Neural cell (in vitro differentiated cells): ENCODE measurements around the gene CITED1. TPM values are rescaled to one million over a fixed set of nuclear protein-coding genes. Genes with fewer than 3 reads are reported as not detected.

ENCODE experiments used
- H2AFZ ChIP-seq: fragments of 200-600, 300-800 bp; sonication (generic), shearing (Covaris generic); 2 replicates; pipeline ENCODE4 v1.6.0; 2014; ENCODE audit warnings: low read depth, mild to moderate bottlenecking, antibody characterized with exemption, low read length, moderate library complexity
- H3F3A ChIP-seq: fragments of 200-600 bp; shearing (Covaris generic); 2 replicates; pipeline ENCODE4 v1.6.1; 2016; ENCODE audit warnings: mild to moderate bottlenecking, moderate library complexity, mixed read lengths, antibody characterized with exemption, low read length; ENCODE audit not compliant: insufficient read depth, poor library complexity, severe bottlenecking
- H3K27ac ChIP-seq: fragments of 200-600, 300-800 bp; sonication (generic), shearing (Covaris generic); 2 replicates; pipeline ENCODE4 v1.5.1; 2014; ENCODE audit warnings: mild to moderate bottlenecking, low read length, moderate library complexity
- H3K27me3 ChIP-seq: fragments of 300-800, 200-600 bp; sonication (generic), shearing (Covaris generic); 2 replicates; pipeline ENCODE4 v1.6.0; 2014; ENCODE audit warnings: mild to moderate bottlenecking, low read depth, low read length, moderate library complexity; ENCODE audit not compliant: insufficient read depth
- H3K36me3 ChIP-seq: fragments of 300-800, 200-600 bp; sonication (generic), shearing (Covaris generic); 2 replicates; pipeline ENCODE4 v1.5.1; 2014; ENCODE audit warnings: mild to moderate bottlenecking, antibody characterized with exemption, low read length, moderate library complexity; ENCODE audit not compliant: insufficient read depth
- H3K4me2 ChIP-seq: fragments of 300-800, 200-600 bp; sonication (generic), shearing (Covaris generic); 2 replicates; pipeline ENCODE4 v1.6.0; 2014; ENCODE audit warnings: mild to moderate bottlenecking, low read length
- H3K4me3 ChIP-seq: fragments of 300-800, 200-600 bp; sonication (generic), shearing (Covaris generic); 2 replicates; pipeline ENCODE4 v1.5.1; 2014; ENCODE audit warnings: mild to moderate bottlenecking, low read length, moderate library complexity
- H3K79me2 ChIP-seq: fragments of 200-600 bp; shearing (Covaris generic); replicated peaks from 2 replicates; pipeline ENCODE4 v1.6.0; 2014; ENCODE audit warnings: mild to moderate bottlenecking, low read length, moderate library complexity; ENCODE audit not compliant: insufficient read depth
- H3K9ac ChIP-seq: fragments of 300-800, 200-600 bp; sonication (generic), shearing (Covaris generic); 2 replicates; pipeline ENCODE4 v1.6.1; 2016; ENCODE audit warnings: mild to moderate bottlenecking, low read length, mixed read lengths
- H3K9me2 ChIP-seq: fragments of 200-600 bp; shearing (Covaris generic); 2 replicates; pipeline ENCODE4 v1.6.1; 2016; ENCODE audit warnings: mild to moderate bottlenecking, low read length, mixed read lengths; ENCODE audit not compliant: insufficient read depth
- H3K9me3 ChIP-seq: fragments of 200-600, 300-800 bp; sonication (generic), shearing (Covaris generic); 2 replicates; pipeline ENCODE4 v1.6.1; 2016; ENCODE audit warnings: mild to moderate bottlenecking, mixed run types, low read length, moderate library complexity, mixed read lengths
- H4K20me1 ChIP-seq: fragments of 200-600 bp; shearing (Covaris generic); 2 replicates; pipeline ENCODE4 v1.6.1; 2016; ENCODE audit warnings: mild to moderate bottlenecking, mixed run types; ENCODE audit not compliant: insufficient read depth
- EP300 ChIP-seq: fragments of 450-650 bp; conservative IDR thresholded peaks from 2 replicates; pipeline ENCODE4 v1.6.1; 2014; ENCODE audit warnings: antibody characterized with exemption, mild to moderate bottlenecking, moderate library complexity; ENCODE audit not compliant: poor library complexity, severe bottlenecking
- EZH2 ChIP-seq: fragments of 200-600, 300-800 bp; shearing (Covaris generic), sonication (generic); IDR thresholded peaks from 2 replicates; pipeline ENCODE4 v1.6.1; 2014; ENCODE audit warnings: antibody characterized with exemption, low read length, borderline replicate concordance, mild to moderate bottlenecking; ENCODE audit not compliant: insufficient read depth, poor library complexity, severe bottlenecking
- MXI1 ChIP-seq: fragments of 450-650 bp; conservative IDR thresholded peaks from 2 replicates; pipeline ENCODE4 v1.6.1; 2014; ENCODE audit warnings: antibody characterized with exemption, mild to moderate bottlenecking; ENCODE audit not compliant: poor library complexity, severe bottlenecking
- POLR2AphosphoS5 ChIP-seq: IDR thresholded peaks from 2 replicates; pipeline ENCODE4 v1.6.1; 2012
- RAD21 ChIP-seq: fragments of 450-650 bp; conservative IDR thresholded peaks from 2 replicates; pipeline ENCODE4 v1.6.1; 2014; ENCODE audit warnings: antibody characterized with exemption, mild to moderate bottlenecking, moderate library complexity
- SMC3 ChIP-seq: fragments of 450-650 bp; conservative IDR thresholded peaks from 2 replicates; pipeline ENCODE4 v1.6.1; 2014; ENCODE audit warnings: antibody characterized with exemption, mild to moderate bottlenecking, moderate library complexity; ENCODE audit not compliant: poor library complexity
- TAF1 ChIP-seq: IDR thresholded peaks from 2 replicates; pipeline ENCODE4 v1.6.1; 2012; ENCODE audit warnings: low read depth
- polyA plus RNA-seq: library from polyadenylated mRNA; depleted of rRNA; stranded (reverse); fragments of >200 nt; gene quantifications from 2 replicates; pipeline ENCODE4 v1.2.3, GENCODE V29; 2014
- TF ChIP-seq, protein P1 (sequence below): fragments of 450-650 bp; IDR thresholded peaks from 2 replicates; pipeline ENCODE4 v1.5.1; 2014; ENCODE audit warnings: antibody characterized with exemption, mild to moderate bottlenecking, moderate library complexity; ENCODE audit not compliant: poor library complexity, severe bottlenecking
- TF ChIP-seq, protein P2 (sequence below): IDR thresholded peaks from 2 replicates; pipeline ENCODE4 v1.6.1; 2012; ENCODE audit warnings: borderline replicate concordance

CITED1 gene
- polyA plus RNA-seq, 1 donor from 2014 or later: 24.1 TPM

DNA sequence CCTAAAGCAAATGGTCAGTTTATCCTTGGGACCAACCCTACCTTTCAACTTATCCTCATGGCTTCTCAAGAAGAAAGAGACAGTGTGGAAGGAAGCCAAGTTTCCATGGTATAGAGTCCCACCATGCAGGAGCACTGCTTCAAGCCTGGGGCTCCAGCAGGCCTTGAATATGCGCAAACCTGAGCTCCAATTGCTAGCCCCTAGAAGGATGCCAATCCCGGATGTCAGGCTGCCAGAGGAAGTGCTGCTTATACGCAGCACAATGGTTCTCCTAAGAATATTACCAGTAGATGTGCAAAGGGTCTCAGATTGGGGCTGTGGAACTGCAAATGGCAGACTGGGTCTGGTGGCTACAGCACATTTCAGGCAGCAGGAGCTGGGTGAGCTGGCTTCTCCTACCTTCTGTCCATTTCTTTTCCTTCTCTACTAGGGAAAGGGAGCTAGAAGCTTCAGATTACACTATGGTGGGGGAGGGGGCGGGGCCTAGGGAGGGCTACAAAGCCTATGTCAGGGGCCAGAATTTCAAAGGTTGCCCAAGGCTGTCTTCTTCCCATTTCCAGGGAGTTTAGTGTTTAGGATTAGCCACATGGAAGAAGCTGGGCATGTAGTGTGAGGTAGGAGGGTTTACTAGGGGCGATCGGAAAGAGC, 40.7 kb upstream of the CITED1 start:
- H2AFZ ChIP-seq: no peak overlapping the region
- no peaks in the 10 kb centered on the region for H3F3A ChIP-seq
- no peak overlapping the region for H3K4me3 ChIP-seq
- no peak for TF ChIP-seq SMC3
- TF ChIP-seq EP300: no peak
- TF ChIP-seq RAD21: no peak
- TF ChIP-seq, protein P1, sequence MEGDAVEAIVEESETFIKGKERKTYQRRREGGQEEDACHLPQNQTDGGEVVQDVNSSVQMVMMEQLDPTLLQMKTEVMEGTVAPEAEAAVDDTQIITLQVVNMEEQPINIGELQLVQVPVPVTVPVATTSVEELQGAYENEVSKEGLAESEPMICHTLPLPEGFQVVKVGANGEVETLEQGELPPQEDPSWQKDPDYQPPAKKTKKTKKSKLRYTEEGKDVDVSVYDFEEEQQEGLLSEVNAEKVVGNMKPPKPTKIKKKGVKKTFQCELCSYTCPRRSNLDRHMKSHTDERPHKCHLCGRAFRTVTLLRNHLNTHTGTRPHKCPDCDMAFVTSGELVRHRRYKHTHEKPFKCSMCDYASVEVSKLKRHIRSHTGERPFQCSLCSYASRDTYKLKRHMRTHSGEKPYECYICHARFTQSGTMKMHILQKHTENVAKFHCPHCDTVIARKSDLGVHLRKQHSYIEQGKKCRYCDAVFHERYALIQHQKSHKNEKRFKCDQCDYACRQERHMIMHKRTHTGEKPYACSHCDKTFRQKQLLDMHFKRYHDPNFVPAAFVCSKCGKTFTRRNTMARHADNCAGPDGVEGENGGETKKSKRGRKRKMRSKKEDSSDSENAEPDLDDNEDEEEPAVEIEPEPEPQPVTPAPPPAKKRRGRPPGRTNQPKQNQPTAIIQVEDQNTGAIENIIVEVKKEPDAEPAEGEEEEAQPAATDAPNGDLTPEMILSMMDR: no peak
- no peak for TF ChIP-seq EZH2
- no peak for TF ChIP-seq MXI1
- TF ChIP-seq, protein P2, sequence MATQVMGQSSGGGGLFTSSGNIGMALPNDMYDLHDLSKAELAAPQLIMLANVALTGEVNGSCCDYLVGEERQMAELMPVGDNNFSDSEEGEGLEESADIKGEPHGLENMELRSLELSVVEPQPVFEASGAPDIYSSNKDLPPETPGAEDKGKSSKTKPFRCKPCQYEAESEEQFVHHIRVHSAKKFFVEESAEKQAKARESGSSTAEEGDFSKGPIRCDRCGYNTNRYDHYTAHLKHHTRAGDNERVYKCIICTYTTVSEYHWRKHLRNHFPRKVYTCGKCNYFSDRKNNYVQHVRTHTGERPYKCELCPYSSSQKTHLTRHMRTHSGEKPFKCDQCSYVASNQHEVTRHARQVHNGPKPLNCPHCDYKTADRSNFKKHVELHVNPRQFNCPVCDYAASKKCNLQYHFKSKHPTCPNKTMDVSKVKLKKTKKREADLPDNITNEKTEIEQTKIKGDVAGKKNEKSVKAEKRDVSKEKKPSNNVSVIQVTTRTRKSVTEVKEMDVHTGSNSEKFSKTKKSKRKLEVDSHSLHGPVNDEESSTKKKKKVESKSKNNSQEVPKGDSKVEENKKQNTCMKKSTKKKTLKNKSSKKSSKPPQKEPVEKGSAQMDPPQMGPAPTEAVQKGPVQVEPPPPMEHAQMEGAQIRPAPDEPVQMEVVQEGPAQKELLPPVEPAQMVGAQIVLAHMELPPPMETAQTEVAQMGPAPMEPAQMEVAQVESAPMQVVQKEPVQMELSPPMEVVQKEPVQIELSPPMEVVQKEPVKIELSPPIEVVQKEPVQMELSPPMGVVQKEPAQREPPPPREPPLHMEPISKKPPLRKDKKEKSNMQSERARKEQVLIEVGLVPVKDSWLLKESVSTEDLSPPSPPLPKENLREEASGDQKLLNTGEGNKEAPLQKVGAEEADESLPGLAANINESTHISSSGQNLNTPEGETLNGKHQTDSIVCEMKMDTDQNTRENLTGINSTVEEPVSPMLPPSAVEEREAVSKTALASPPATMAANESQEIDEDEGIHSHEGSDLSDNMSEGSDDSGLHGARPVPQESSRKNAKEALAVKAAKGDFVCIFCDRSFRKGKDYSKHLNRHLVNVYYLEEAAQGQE: no peak
- no peak for TF ChIP-seq TAF1
- no peak for TF ChIP-seq POLR2AphosphoS5
- H3K9me2 ChIP-seq: no peaks in the 10 kb centered on the region
- no peaks in the 10 kb centered on the region for H3K27me3 ChIP-seq
- H3K27ac ChIP-seq: no peak overlapping the region
- H4K20me1 ChIP-seq: no peaks in the 10 kb centered on the region
- no peaks in the 10 kb centered on the region for H3K9me3 ChIP-seq
- no peaks in the 10 kb centered on the region for H3K79me2 ChIP-seq
- no peak overlapping the region for H3K9ac ChIP-seq
- no peak overlapping the region for H3K4me2 ChIP-seq
- no peaks in the 10 kb centered on the region for H3K36me3 ChIP-seq

DNA sequence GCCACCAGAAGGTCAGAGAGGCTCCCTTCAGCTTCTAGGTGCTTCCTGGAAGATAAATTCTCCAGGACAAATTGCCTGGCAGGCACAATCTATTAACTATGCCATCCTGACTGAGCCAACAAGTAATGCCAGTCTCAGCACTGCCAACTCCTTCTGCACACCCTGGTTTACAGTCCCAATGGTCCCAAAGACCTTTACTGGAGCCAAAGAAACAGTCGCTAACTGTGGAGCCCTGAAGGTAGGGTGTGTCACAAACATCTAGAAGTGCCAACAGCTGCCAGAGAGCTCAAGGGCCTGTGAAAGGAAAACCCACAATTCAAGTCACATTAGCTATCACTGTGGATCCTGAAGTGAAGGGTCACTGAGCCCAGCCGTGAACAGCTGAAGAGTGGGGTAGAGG, 34.9 kb upstream of the CITED1 start:
- Histone ChIP-seq H3F3A (no peaks in the 10 kb centered on the region), H3K9ac (no peak overlapping the region), H4K20me1 (no peaks in the 10 kb centered on the region), H3K4me3 (no peak overlapping the region), H3K9me2 (no peaks in the 10 kb centered on the region), H2AFZ (no peak overlapping the region), H3K27ac (no peak overlapping the region), H3K36me3 (no peaks in the 10 kb centered on the region), H3K79me2 (no peaks in the 10 kb centered on the region), H3K9me3 (no peaks in the 10 kb centered on the region), H3K4me2 (no peak overlapping the region), H3K27me3 (no peaks in the 10 kb centered on the region)
- TF ChIP-seq EZH2 (no peak), MXI1 (no peak), RAD21 (no peak), SMC3 (no peak), TAF1 (no peak)

DNA sequence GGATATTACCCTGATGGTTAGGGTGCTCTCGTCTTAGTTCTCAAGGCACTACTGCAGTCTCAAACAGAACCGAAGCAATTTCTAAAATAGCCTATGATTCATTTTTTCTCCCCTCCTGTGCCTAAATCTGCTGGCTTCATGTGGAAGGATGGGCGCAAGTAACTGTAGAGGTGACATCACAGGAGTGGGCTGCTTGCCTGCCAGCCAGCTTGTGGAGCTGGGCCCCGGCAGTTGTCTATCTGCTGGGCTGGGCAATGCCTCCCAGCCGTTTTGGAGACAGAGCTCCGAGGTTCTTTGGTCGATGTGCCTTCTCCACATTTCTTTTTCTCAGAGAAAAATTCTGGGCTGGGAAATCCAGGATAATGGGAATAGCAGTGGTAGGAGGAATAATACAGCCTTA, 34.3 kb upstream of the CITED1 start:
- Histone ChIP-seq H3K79me2 (no peaks in the 10 kb centered on the region), H3K9ac (no peak overlapping the region), H3K36me3 (no peaks in the 10 kb centered on the region), H3K27me3 (no peaks in the 10 kb centered on the region), H3K4me2 (no peak overlapping the region), H4K20me1 (no peaks in the 10 kb centered on the region), H3F3A (no peaks in the 10 kb centered on the region), H2AFZ (no peak overlapping the region), H3K4me3 (no peak overlapping the region), H3K27ac (no peak overlapping the region), H3K9me3 (no peaks in the 10 kb centered on the region), H3K9me2 (no peaks in the 10 kb centered on the region)
- TF ChIP-seq, protein P1: no peak
- TF ChIP-seq EP300 (no peak), EZH2 (no peak), POLR2AphosphoS5 (no peak), TAF1 (no peak), SMC3 (no peak), RAD21 (no peak), MXI1 (no peak)
- TF ChIP-seq, protein P2: no peak
